ENCODE measurements around the gene ACAT1.

DNA sequence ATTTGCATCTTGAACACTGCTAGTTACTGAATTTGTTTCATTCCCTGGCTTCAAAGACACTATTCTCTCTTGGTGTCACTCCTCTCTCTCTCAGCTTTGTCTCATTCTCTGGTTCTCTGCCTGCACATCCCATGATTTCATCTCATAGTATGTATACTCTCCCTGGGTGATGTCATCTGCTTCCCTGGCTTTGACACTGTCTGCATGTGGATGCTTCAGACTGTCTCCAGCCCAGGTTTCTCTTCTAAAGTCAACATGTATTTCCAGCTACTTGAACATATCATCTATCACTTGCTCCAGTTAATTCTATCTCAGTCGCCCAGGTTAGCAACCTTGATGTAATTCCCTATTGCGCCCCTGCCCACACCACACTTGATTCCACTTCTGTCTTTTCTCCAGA, 9.3 kb upstream of the ACAT1 start:
- TF ChIP-seq CTCF (IDR thresholded peaks at IDR 0.05) = no peak
- no peak for TF ChIP-seq POLR2A (IDR thresholded peaks at IDR 0.05)
